Thyroid gland (tissue), 4 donors: ENCODE results near the gene PABPN1.

Source experiments
- POLR2A ChIP-seq, 2 donors: fragments of 450-650 bp; IDR thresholded peaks; one replicate each; pipeline ENCODE4 v1.6.1; 2017; ENCODE audit warnings: antibody characterized with exemption in 2 of 2, mild to moderate bottlenecking in 2 of 2, moderate library complexity in 1 of 2
- TF ChIP-seq, protein P1 (sequence below), 6 experiments: fragments of 200-600 bp in 3 of 6; fragments of 450-650 bp in 3 of 6; sonication (generic) in 3 of 6; IDR thresholded peaks; one replicate each; pipeline ENCODE4 v1.5.1; 2016 to 2019; ENCODE audit warnings: antibody characterized with exemption in 6 of 6, mild to moderate bottlenecking in 2 of 6, inconsistent platforms in 1 of 6, moderate library complexity in 1 of 6

DNA sequence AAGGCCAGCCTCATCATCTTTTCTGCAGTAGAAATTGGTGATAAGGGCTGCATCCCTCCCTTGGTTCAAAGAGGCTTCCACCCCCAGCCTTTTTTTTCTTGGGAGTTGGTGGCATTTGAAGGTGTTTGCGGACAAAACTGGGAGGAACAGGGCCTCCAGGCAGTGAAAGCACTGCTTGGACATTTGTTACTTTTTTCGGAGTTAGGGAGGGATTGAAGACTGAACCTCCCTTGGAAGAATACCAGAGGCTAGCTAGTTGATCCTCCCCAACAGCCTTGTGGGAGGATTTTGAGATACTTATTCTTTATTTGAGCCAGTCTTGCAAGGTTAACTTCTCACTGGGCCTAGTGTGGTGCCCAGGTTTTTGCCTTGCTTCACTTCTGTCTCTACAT lies 3.2 kb downstream of the PABPN1 start:
- no peak for TF ChIP-seq POLR2A (IDR thresholded peaks at IDR 0.05)
- TF ChIP-seq, protein P1, sequence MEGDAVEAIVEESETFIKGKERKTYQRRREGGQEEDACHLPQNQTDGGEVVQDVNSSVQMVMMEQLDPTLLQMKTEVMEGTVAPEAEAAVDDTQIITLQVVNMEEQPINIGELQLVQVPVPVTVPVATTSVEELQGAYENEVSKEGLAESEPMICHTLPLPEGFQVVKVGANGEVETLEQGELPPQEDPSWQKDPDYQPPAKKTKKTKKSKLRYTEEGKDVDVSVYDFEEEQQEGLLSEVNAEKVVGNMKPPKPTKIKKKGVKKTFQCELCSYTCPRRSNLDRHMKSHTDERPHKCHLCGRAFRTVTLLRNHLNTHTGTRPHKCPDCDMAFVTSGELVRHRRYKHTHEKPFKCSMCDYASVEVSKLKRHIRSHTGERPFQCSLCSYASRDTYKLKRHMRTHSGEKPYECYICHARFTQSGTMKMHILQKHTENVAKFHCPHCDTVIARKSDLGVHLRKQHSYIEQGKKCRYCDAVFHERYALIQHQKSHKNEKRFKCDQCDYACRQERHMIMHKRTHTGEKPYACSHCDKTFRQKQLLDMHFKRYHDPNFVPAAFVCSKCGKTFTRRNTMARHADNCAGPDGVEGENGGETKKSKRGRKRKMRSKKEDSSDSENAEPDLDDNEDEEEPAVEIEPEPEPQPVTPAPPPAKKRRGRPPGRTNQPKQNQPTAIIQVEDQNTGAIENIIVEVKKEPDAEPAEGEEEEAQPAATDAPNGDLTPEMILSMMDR (IDR thresholded peaks at IDR 0.05), result no peak
